ENCODE data around the gene TASP1. TPM values are rescaled to one million over a fixed set of nuclear protein-coding genes. Genes with fewer than 3 reads are reported as not detected.
"Not testable (repeated sequence)": the region's sequence is repeated elsewhere in the genome, so short reads cannot be mapped to it uniquely, and the experiment has no call there.

The TASP1 gene
- total RNA-seq, 1 experiment from 2014 or later: 8.9 TPM

GRCh38 chr20:13638162-13638495 lies 603 bp downstream of the TASP1 start:
- intact Hi-C loops (cut with micrococcal nuclease; ENCODE audit: unreplicated experiment) (no loop called here), in situ Hi-C loops (cut with HindIII; ENCODE audit: low pct_unique_long_range_greater_than_20kb, low sequenced_read_pairs) (no loop called here)
- H3K9me3 ChIP-seq (ENCODE audit: control insufficient read depth, insufficient read depth, low read depth, low read length): no peaks in the 10 kb centered on the region
- ChIA-PET POLR2A (no interaction called here), CTCF (no interaction called here)
- DNase-seq (ENCODE audit: low read depth, low spot score) (no peak), ATAC-seq (no peak; the same call in 1 of the 2 replicates)
- H3K27me3 ChIP-seq (ENCODE audit: control insufficient read depth, insufficient read depth, low read length): no peaks in the 10 kb centered on the region
- peak overlapping the region; percentile 82 to 95 for H3K4me3 ChIP-seq (ENCODE audit: low read depth in 2 of 2, low read length in 2 of 2)
- peaks cover 2% of the 10 kb centered on the region; the same call in 1 of the 2 replicates for H3K36me3 ChIP-seq (ENCODE audit: control insufficient read depth, insufficient read depth, low read length)
- peaks cover 4% of the 10 kb centered on the region for H3K4me1 ChIP-seq (ENCODE audit: control insufficient read depth, insufficient read depth, low read length)
- TF ChIP-seq SIN3A (IDR thresholded peaks at IDR 0.05; ENCODE audit: borderline replicate concordance, insufficient read depth, low read depth, low read length): no peak
- peak overlapping the region; percentile 83 for H3K27ac ChIP-seq (ENCODE audit: low read length)
- no TSS peak for BruUV-seq (replicated peaks)

- ChIA-PET CTCF (no interaction called here), POLR2A (no interaction called here)
- peaks cover 2% of the 10 kb centered on the region for H3K4me1 ChIP-seq (ENCODE audit: control insufficient read depth, insufficient read depth, low read length)
- no peaks in the 10 kb centered on the region for H3K36me3 ChIP-seq (ENCODE audit: control insufficient read depth, insufficient read depth, low read length)
- DNase-seq (ENCODE audit: low read depth, low spot score): no peak
- no peak overlapping the region for H3K27ac ChIP-seq (ENCODE audit: low read length)
- in situ Hi-C loops (cut with HindIII; ENCODE audit: low pct_unique_long_range_greater_than_20kb, low sequenced_read_pairs): no loop called here
- no peak overlapping the region for H3K4me3 ChIP-seq (ENCODE audit: low read depth in 2 of 2, low read length in 2 of 2)
- H3K9me3 ChIP-seq (ENCODE audit: control insufficient read depth, insufficient read depth, low read depth, low read length): no peaks in the 10 kb centered on the region
- intact Hi-C loops (cut with micrococcal nuclease; ENCODE audit: unreplicated experiment): no loop called here
- H3K27me3 ChIP-seq (ENCODE audit: control insufficient read depth, insufficient read depth, low read length): no peaks in the 10 kb centered on the region
- no peak for ATAC-seq
- BruUV-seq (replicated peaks): no TSS peak
- TF ChIP-seq TCF7L2 (IDR thresholded peaks at IDR 0.05; ENCODE audit: low read depth, low read length): no peak
- no peak for TF ChIP-seq POLR2AphosphoS5 (IDR thresholded peaks at IDR 0.05; ENCODE audit: low read depth, low read length)
- TF ChIP-seq SIN3A (IDR thresholded peaks at IDR 0.05; ENCODE audit: borderline replicate concordance, insufficient read depth, low read depth, low read length): no peak
- no peak for TF ChIP-seq CTCF (IDR thresholded peaks at IDR 0.05)
- TF ChIP-seq, protein P1, sequence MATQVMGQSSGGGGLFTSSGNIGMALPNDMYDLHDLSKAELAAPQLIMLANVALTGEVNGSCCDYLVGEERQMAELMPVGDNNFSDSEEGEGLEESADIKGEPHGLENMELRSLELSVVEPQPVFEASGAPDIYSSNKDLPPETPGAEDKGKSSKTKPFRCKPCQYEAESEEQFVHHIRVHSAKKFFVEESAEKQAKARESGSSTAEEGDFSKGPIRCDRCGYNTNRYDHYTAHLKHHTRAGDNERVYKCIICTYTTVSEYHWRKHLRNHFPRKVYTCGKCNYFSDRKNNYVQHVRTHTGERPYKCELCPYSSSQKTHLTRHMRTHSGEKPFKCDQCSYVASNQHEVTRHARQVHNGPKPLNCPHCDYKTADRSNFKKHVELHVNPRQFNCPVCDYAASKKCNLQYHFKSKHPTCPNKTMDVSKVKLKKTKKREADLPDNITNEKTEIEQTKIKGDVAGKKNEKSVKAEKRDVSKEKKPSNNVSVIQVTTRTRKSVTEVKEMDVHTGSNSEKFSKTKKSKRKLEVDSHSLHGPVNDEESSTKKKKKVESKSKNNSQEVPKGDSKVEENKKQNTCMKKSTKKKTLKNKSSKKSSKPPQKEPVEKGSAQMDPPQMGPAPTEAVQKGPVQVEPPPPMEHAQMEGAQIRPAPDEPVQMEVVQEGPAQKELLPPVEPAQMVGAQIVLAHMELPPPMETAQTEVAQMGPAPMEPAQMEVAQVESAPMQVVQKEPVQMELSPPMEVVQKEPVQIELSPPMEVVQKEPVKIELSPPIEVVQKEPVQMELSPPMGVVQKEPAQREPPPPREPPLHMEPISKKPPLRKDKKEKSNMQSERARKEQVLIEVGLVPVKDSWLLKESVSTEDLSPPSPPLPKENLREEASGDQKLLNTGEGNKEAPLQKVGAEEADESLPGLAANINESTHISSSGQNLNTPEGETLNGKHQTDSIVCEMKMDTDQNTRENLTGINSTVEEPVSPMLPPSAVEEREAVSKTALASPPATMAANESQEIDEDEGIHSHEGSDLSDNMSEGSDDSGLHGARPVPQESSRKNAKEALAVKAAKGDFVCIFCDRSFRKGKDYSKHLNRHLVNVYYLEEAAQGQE (IDR thresholded peaks at IDR 0.05; ENCODE audit: insufficient read depth in 1 of 2, low read depth in 2 of 2, low read length in 1 of 2): no peak
Observed at GRCh38 chr20:13632431-13632830, 6.3 kb downstream of the TASP1 start.

GRCh38 chr20:13627525-13627924 lies 11.2 kb downstream of the TASP1 start:
- H3K4me3 ChIP-seq (ENCODE audit: low read depth in 2 of 2, low read length in 2 of 2); BruUV-seq (replicated peaks); intact Hi-C loops (cut with micrococcal nuclease; ENCODE audit: unreplicated experiment); H3K27me3 ChIP-seq (ENCODE audit: control insufficient read depth, insufficient read depth, low read length); in situ Hi-C loops (cut with HindIII; ENCODE audit: low pct_unique_long_range_greater_than_20kb, low sequenced_read_pairs); DNase-seq (ENCODE audit: low read depth, low spot score); CTCF ChIA-PET; H3K9me3 ChIP-seq (ENCODE audit: control insufficient read depth, insufficient read depth, low read depth, low read length); ATAC-seq; H3K27ac ChIP-seq (ENCODE audit: low read length); POLR2A ChIA-PET; H3K36me3 ChIP-seq (ENCODE audit: control insufficient read depth, insufficient read depth, low read length); H3K4me1 ChIP-seq (ENCODE audit: control insufficient read depth, insufficient read depth, low read length): not testable (repeated sequence)

All from Panc1 (cell line).